GM13977 (cell line): ENCODE measurements around the gene B9D2.

Experiments
- DNase-seq: peaks from one replicate; pipeline ENCODE4 v3.0.0; 2012; ENCODE audit warnings: low spot score
- in situ Hi-C: fragments of 300-500 bp; cut with MboI; formaldehyde crosslinking; loops from one replicate; pipeline ENCODE4 v1.12.0; 2022; ENCODE audit warnings: low sequenced_read_pairs, low pct_unique_long_range_greater_than_20kb, mixed read lengths, inconsistent platforms; ENCODE audit not compliant: unreplicated experiment
- TF ChIP-seq, protein P1 (sequence below): IDR thresholded peaks from 2 replicates; pipeline ENCODE4 v1.5.1; 2012; ENCODE audit warnings: mild to moderate bottlenecking, control low read depth; ENCODE audit not compliant: insufficient read depth; ENCODE audit errors: extremely low read depth, missing control alignments

The B9D2 gene

DNA sequence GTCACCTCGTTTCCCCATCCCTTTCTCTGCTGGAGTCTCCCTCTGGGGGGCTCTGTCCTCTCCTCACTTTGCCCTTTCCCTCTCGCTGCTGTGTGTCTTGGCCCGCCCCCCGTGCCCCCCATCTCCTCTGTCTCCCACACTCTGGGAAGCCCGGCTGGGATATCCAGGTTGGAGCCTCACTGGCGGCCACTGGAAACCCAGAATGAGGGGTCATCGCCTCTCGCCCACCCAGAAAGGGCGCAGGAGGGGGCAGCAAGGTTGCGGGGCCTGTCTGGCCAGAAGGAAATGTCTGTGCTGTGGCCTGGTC lies 38.4 kb downstream of the B9D2 start:
- DNase-seq = no peak
- TF ChIP-seq, protein P1, sequence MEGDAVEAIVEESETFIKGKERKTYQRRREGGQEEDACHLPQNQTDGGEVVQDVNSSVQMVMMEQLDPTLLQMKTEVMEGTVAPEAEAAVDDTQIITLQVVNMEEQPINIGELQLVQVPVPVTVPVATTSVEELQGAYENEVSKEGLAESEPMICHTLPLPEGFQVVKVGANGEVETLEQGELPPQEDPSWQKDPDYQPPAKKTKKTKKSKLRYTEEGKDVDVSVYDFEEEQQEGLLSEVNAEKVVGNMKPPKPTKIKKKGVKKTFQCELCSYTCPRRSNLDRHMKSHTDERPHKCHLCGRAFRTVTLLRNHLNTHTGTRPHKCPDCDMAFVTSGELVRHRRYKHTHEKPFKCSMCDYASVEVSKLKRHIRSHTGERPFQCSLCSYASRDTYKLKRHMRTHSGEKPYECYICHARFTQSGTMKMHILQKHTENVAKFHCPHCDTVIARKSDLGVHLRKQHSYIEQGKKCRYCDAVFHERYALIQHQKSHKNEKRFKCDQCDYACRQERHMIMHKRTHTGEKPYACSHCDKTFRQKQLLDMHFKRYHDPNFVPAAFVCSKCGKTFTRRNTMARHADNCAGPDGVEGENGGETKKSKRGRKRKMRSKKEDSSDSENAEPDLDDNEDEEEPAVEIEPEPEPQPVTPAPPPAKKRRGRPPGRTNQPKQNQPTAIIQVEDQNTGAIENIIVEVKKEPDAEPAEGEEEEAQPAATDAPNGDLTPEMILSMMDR = no peak
- in situ Hi-C loops = no loop called here

DNA sequence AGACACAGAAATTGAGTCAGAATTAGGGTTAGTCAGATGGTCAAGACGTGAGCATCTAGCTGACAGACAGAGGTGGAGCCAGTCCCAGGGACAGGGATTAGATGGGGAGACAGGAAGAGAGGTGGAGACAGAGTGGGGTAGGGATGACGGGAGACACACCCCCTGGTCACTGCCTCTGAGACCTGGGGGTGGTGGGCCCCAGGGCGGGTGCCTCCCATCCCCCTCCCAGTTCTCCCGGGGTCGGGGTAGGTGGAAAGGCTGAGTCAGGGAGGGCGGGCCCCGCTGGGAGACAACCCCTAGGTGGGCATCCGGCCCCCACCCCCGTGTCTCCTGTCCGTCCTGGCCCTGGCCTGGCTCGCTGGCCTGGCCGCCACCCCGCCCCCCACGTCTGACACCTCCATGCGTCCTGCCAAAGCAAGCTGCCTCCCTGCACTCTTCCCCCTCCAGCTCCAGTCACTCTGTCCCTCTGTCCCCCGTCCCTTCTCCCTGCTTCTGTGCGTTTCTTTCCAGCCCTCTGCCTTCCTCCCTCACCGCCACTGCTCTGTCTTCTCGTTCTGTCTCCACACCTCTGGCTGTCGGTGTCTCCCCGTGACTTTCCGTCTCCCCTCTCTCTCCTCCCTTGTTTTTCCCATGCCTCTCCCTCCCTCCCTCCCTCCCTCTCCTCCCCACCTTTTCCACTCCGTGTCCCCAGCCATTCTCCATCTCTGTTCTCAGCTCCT lies 38.9 kb downstream of the B9D2 start:
- in situ Hi-C loops = no loop called here
- no peak for DNase-seq
- TF ChIP-seq, protein P1 = no peak

DNA sequence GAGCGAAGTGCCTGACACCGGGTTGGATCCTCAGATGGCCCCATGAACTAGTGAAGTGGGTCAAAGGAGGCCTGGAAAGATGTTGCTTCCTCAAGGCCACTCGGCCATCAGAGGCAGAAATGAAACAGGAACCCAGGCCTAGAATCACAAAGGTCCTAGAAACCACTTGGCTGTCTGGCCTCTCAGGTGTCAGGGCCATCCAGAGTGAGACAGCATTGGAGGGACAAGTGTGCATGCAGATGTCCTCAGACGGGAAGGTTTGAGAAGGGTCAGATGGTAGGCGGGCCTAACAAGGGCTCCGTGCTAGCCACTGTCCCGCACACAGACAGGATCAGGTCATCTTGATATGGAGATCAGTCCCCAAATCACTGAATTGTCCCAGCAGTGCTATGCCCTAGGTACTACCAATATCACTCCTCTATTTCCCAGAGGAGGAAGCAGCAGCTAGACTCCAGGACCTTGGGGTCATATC lies 39.7 kb downstream of the B9D2 start:
- TF ChIP-seq, protein P1 = no peak
- in situ Hi-C loops = no loop called here
- no peak for DNase-seq

GRCh38 chr19:41323430-41324125 lies 40.4 kb downstream of the B9D2 start:
- no peak for DNase-seq
- TF ChIP-seq, protein P1 = no peak
- in situ Hi-C loops = no loop called here

DNA sequence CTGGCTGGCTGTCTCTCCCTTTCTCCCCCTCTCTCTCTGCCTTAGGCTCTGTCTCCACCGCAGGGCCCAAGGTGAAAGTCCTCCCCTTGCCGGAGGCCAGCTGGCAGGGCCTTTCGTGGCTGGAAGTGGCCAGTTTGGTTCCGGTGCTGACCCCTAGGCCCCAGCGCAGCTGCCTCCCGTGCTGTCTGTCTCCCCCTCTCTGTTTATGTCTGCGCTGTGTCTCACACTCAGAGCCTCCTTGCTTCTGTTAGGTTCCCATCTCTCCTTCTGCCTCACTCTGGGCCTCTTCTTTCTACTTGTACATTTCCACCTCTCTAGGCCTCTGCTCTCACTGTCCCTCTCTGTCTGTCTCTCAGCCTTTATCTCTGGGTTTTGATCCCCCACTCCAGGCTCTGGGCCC lies 40.9 kb downstream of the B9D2 start:
- no peak for DNase-seq
- in situ Hi-C loops = no loop called here
- TF ChIP-seq, protein P1 = no peak

- in situ Hi-C loops = no loop called here
- DNase-seq = no peak
- TF ChIP-seq, protein P1 = no peak
These were observed 41.5 kb downstream of the B9D2 start for GRCh38 chr19:41322451-41322850.
